ENCODE data around the gene SYPL1. TPM values are rescaled to one million over a fixed set of nuclear protein-coding genes. Genes with fewer than 3 reads are reported as not detected.

The SYPL1 gene
- total RNA-seq, result 24.6 and 35.8 TPM in 2 replicates

GRCh38 chr7:106112118-106112971, at the start of gene SYPL1:
TSS of gene SYPL1 (minus strand) at chr7:106112312. CDS start at chr7:106112208, 104 bp downstream.

Other genes starting within 250 kb of the SYPL1 start
- 8.7 and 9.1 TPM in 2 replicates for gene ATXN7L1, start 235.7 kb downstream of the SYPL1 start, total RNA-seq
- 3.5 and 5.4 TPM in 2 replicates for gene CDHR3, start 149.0 kb downstream of the SYPL1 start, total RNA-seq
- gene NAMPT, start 172.7 kb upstream of the SYPL1 start, total RNA-seq, result 72.2 and 83.5 TPM in 2 replicates